BJ (cell line): ENCODE results near the gene EML6. TPM values are rescaled to one million over a fixed set of nuclear protein-coding genes. Genes with fewer than 3 reads are reported as not detected.
"Not testable (repeated sequence)": the region's sequence is repeated elsewhere in the genome, so short reads cannot be mapped to it uniquely, and the experiment has no call there.

ENCODE experiments used
- CTCF ChIA-PET: fragments of 350-600 bp; formaldehyde crosslinking; extraction: SDS; loops from one replicate; lab custom pipeline; 2021; ENCODE audit warnings: antibody characterized with exemption, inconsistent platforms; lab: Yijun Ruan, JAX
- POLR2A ChIA-PET: fragments of 300-600 bp; sonication (Branson Sonifier 250); formaldehyde crosslinking; extraction: SDS; loops from one replicate; lab custom pipeline; 2021; ENCODE audit warnings: antibody characterized with exemption; lab: Charles Lee
- DNase-seq: peaks from one replicate; pipeline ENCODE4 v3.0.0-alpha.2; 2011; ENCODE audit warnings: low read depth
- H3K27me3 ChIP-seq: 2 replicates; pipeline ENCODE4 v1.6.0; 2011; ENCODE audit warnings: low read length; ENCODE audit not compliant: control insufficient read depth, insufficient read depth
- H3K36me3 ChIP-seq: 2 replicates; pipeline ENCODE4 v1.5.1; 2011; ENCODE audit warnings: low read length; ENCODE audit not compliant: control insufficient read depth, insufficient read depth
- H3K4me3 ChIP-seq: 2 replicates; pipeline ENCODE4 v1.5.1; 2011; ENCODE audit warnings: low read depth, mild to moderate bottlenecking, control low read depth, low read length
- CTCF ChIP-seq: IDR thresholded peaks from 2 replicates; pipeline ENCODE4 v1.5.1; 2011; ENCODE audit warnings: low read depth, mild to moderate bottlenecking, control low read depth, inconsistent platforms, low read length, moderate library complexity; ENCODE audit not compliant: insufficient read depth
- polyA plus RNA-seq: library from polyadenylated mRNA; depleted of rRNA; stranded (reverse); fragments of >200 nt; gene quantifications from 2 replicates; pipeline ENCODE4 v1.2.3, GENCODE V29; 2011

Gene EML6
- polyA plus RNA-seq, 1 experiment: 0.18 TPM

DNA sequence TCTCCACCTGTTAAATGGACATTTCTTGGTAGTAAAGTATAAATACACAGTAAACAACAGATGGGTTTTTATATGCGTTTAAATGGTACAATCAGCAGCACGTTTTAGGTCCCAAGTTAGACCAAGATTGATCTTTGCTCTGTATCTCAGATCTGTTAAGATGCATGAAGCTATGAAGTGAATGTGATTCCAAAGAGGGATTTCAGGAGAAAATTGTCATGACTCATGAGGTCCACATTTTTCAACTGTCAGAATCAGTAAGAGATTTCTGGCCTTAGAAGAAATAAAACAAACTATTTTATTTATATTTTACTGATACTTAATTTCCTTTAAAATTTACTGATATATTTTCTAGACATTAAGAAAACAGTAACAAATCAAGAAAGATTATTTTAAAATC is 142.7 kb downstream of the EML6 start:
- POLR2A ChIA-PET: no interaction called here
- no peak for DNase-seq
- Histone ChIP-seq H3K27me3 (no peaks in the 10 kb centered on the region), H3K4me3 (no peak overlapping the region), H3K36me3 (no peaks in the 10 kb centered on the region)
- CTCF ChIA-PET: interaction anchor here (1.3 kb wide), 1 partner anchor 301 kb away, joined by 3 read pairs; no protein-coding TSS in a partner anchor
- TF ChIP-seq CTCF: no peak

- DNase-seq: no peak
- CTCF ChIA-PET: no interaction called here
- Histone ChIP-seq H3K36me3 (no peaks in the 10 kb centered on the region), H3K27me3 (no peaks in the 10 kb centered on the region), H3K4me3 (no peak overlapping the region)
- POLR2A ChIA-PET: no interaction called here
- no peak for TF ChIP-seq CTCF
Measured at GRCh38 chr2:54866868-54867267, 143.4 kb downstream of the EML6 start.

- DNase-seq: no peak
- ChIA-PET POLR2A (no interaction called here), CTCF (no interaction called here)
- Histone ChIP-seq H3K4me3 (no peak overlapping the region), H3K27me3 (no peaks in the 10 kb centered on the region), H3K36me3 (no peaks in the 10 kb centered on the region)
- TF ChIP-seq CTCF: no peak
Measured at GRCh38 chr2:54867457-54867856, 144.0 kb downstream of the EML6 start.

GRCh38 chr2:54871457-54872107 is 148.1 kb downstream of the EML6 start:
- Histone ChIP-seq H3K27me3 (no peaks in the 10 kb centered on the region), H3K4me3 (no peak overlapping the region), H3K36me3 (no peaks in the 10 kb centered on the region)
- DNase-seq: no peak
- CTCF ChIA-PET: interaction anchor here (0.6 to 0.7 kb wide), 2 partner anchors 25 to 26 kb away, joined by 3 read pairs; no protein-coding TSS in a partner anchor
- no peak for TF ChIP-seq CTCF
- POLR2A ChIA-PET: no interaction called here

GRCh38 chr2:54872780-54873179 is 149.3 kb downstream of the EML6 start:
- Histone ChIP-seq H3K27me3 (no peaks in the 10 kb centered on the region), H3K36me3 (no peaks in the 10 kb centered on the region), H3K4me3 (no peak overlapping the region)
- no peak for TF ChIP-seq CTCF
- POLR2A ChIA-PET: no interaction called here
- DNase-seq: no peak
- CTCF ChIA-PET: no interaction called here

DNA sequence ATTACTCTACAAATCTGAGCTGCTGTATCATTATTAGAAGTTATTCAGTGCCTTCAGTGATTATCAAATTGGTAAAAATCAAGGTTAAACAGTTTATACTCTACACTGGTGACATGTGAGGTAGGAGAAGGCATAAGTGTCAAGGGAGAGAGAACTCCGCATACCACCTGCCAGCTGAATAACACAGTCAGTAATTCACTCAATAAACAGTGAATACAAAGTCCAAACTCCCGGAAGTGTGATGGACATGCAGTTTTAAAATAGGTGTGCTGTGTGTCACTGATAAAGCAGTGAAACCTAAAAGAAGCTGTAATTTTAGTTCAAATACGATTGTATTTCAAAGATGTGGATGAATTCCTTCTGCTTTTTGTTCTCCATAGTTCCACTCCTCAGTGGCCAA is 149.8 kb downstream of the EML6 start:
- H3K27me3 ChIP-seq, H3K36me3 ChIP-seq, DNase-seq, CTCF ChIA-PET, H3K4me3 ChIP-seq, POLR2A ChIA-PET: not testable (repeated sequence)
